ENCODE measurements around the gene ADORA1. TPM values are rescaled to one million over a fixed set of nuclear protein-coding genes. Genes with fewer than 3 reads are reported as not detected.

Gene ADORA1
- 5.5 and 7.1 TPM in 2 replicates for total RNA-seq (2014; rRNA removed; shearing (Covaris generic))

GRCh38 chr1:203127666-203128430, at the start of gene ADORA1:
Gene ADORA1 (plus strand): TSS chr1:203127726. CDS start chr1:203128842, 1,116 bp downstream.

GRCh38 chr1:203085528-203086406, 41.8 kb upstream of the ADORA1 start, which contains the start of gene MYOG:
Gene MYOG (minus strand): TSS chr1:203086012. CDS start chr1:203085961, 51 bp downstream.

DNA sequence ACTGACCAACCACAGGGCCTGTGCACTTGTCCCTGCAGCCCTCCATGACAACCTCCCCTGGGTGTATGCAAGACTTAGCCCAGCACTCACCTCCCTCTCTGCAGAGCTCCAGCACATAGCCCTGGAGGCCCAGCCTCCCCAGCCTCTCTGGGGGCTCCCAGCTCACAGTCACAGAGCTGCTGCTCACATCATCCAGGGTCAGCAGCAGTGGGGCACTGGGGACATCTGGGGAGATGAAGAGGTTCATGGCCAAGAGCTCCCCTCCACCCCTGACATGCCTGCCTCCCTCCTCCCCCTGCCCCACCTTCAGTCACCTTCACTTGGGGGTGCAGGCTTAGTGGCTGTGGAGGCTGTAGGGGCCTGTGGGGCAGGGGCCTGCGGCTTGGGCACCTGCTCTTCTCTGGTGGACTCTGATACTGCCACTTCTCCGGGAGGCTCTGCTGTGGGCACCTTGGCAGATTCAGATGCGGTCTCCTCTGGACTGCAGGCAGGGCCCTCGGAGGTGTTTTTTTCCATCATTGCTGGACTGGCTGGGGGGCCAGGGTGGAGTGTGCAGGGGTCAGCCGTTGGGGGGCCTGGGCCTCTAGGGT, 47.8 kb downstream of the ADORA1 start, which contains the start of gene MYBPH:
MYBPH (minus strand) TSS at position 590 of the 590 bp plus-strand sequence; CDS start at position 519, 71 bp downstream.

DNA sequence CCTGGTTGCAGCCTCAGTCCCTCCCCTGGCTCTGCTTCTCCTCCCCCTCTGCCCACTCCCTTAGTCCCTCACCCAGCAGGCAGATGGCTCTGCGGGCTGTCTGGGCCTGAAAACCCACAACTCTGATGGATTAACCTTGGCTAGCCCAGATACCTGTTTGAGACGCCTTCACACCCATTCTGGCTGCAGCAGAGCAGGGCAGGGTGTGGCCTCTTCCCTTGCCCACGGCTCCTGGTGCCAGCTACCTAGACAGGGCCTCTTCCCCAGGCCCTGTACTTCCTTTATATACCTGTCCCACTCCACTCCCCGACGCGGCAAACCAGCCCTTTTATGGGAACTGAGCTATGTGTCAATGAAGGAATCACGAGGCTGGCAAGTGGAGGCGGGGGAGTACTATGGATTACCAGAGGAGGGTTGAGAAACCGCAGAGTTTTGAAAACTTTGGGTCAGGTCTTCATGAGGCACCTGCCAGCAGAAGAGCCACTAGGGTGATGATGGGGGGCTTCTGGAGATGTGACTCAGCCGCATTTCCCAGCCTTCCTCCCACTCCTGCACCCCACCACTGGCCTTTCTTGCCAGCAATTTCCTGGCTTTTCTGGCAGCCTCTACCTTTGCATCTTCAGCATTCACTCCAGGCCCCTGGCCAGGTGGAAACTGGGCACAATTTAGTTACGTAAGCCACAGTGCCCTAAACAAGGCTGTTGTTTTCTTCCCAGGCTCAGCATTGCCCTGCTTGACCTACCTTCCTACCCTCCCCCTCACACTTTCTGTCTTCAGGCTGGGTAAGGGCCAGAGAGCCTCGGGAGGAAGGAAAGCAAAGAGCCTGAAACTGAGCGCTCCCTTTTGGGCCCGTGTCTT, 59.1 kb downstream of the ADORA1 start, which contains the start of gene CHI3L1:
CHI3L1 (minus strand) TSS at position 259 of the 858 bp plus-strand sequence; CDS start at position 178, 81 bp downstream.

Other genes with a start within 250 kb of the ADORA1 start
- 5.5 and 7.5 TPM in 2 replicates for gene RABIF, start 238.6 kb upstream of the ADORA1 start, total RNA-seq (2014; rRNA removed; shearing (Covaris generic))
- gene KLHL12, start 200.5 kb upstream of the ADORA1 start, total RNA-seq (2014; rRNA removed; shearing (Covaris generic)): 31.4 and 33.0 TPM in 2 replicates
- gene ADIPOR1, start 169.4 kb upstream of the ADORA1 start, total RNA-seq (2014; rRNA removed; shearing (Covaris generic)): 159 and 161 TPM in 2 replicates
- 25.3 and 32.5 TPM in 2 replicates for gene CYB5R1, start 160.5 kb upstream of the ADORA1 start, total RNA-seq (2014; rRNA removed; shearing (Covaris generic))
- 96.8 and 102 TPM in 2 replicates for gene TMEM183A, start 120.4 kb upstream of the ADORA1 start, total RNA-seq (2014; rRNA removed; shearing (Covaris generic))
- gene PPFIA4, start 101.2 kb upstream of the ADORA1 start, total RNA-seq (2014; rRNA removed; shearing (Covaris generic)): 2.3 and 3.5 TPM in 2 replicates
- not detected in 2 replicates for gene MYOG, start 41.7 kb upstream of the ADORA1 start, total RNA-seq (2014; rRNA removed; shearing (Covaris generic))
- not detected in 2 replicates for gene MYBPH, start 48.1 kb downstream of the ADORA1 start, total RNA-seq (2014; rRNA removed; shearing (Covaris generic))
- gene CHI3L1, start 59.0 kb downstream of the ADORA1 start, total RNA-seq (2014; rRNA removed; shearing (Covaris generic)): not detected in 2 replicates
- gene CHIT1, start 101.9 kb downstream of the ADORA1 start, total RNA-seq (2014; rRNA removed; shearing (Covaris generic)): 0.03 TPM in 1 of 2 replicates, not detected in the other
- gene BTG2, start 177.8 kb downstream of the ADORA1 start, total RNA-seq (2014; rRNA removed; shearing (Covaris generic)): 7.2 and 10.0 TPM in 2 replicates
- gene FMOD, start 223.4 kb downstream of the ADORA1 start, total RNA-seq (2014; rRNA removed; shearing (Covaris generic)): not detected in 2 replicates

Measured in A375 (cell line).